Measurements from ENCODE around the gene PSTPIP2. TPM values are rescaled to one million over a fixed set of nuclear protein-coding genes. Genes with fewer than 3 reads are reported as not detected.

Gene PSTPIP2
- total and polyA plus RNA-seq, 9 of the 15 experiments (the other 6 are each of a cell fraction or from before 2014, with no cell fraction given), result 14.0 to 45.7 (median 27.1) TPM

GRCh38 chr18:45998244-45998643 is 73.8 kb downstream of the PSTPIP2 start (continued):
- TF ChIP-seq PREB (CRISPR knock-in tag; IDR thresholded peaks at IDR 0.05), result no peak
- TF ChIP-seq SRSF1 (IDR thresholded peaks at IDR 0.05; ENCODE audit: low read depth, low read length), result no peak
- TF ChIP-seq HIVEP1 (CRISPR knock-in tag; IDR thresholded peaks at IDR 0.05), result no peak
- TF ChIP-seq ELF4 (CRISPR knock-in tag; IDR thresholded peaks at IDR 0.05), result no peak
- TF ChIP-seq TEAD2 (tag; IDR thresholded peaks at IDR 0.05), result no peak
- no peak for TF ChIP-seq MCM7 (IDR thresholded peaks at IDR 0.05)
- TF ChIP-seq SMARCE1 (IDR thresholded peaks at IDR 0.05), result no peak
- no peak for TF ChIP-seq DLX4 (CRISPR knock-in tag; IDR thresholded peaks at IDR 0.05)
- no peak for TF ChIP-seq MCM5 (IDR thresholded peaks at IDR 0.05; ENCODE audit: low read depth)
- no peak for TF ChIP-seq TRIM28 (IDR thresholded peaks at IDR 0.05)
- no peak for TF ChIP-seq IFI16 (CRISPR knock-in tag; IDR thresholded peaks at IDR 0.05)
- TF ChIP-seq MGA (IDR thresholded peaks at IDR 0.05), result no peak
- TF ChIP-seq TOE1 (IDR thresholded peaks at IDR 0.05; ENCODE audit: borderline replicate concordance), result no peak
- TF ChIP-seq TOE1 (CRISPR knock-in tag; IDR thresholded peaks at IDR 0.05; ENCODE audit: borderline replicate concordance, low read depth), result no peak
- TF ChIP-seq NCOR1 (IDR thresholded peaks at IDR 0.05), result no peak; the same call in 1 of the 2 replicates
- TF ChIP-seq POLR2AphosphoS2 (IDR thresholded peaks at IDR 0.05; ENCODE audit: low read length), result no peak
- TF ChIP-seq ELF1 (tag; IDR thresholded peaks at IDR 0.05), result no peak
- no peak for TF ChIP-seq TBL1XR1 (IDR thresholded peaks at IDR 0.05; ENCODE audit: low read length in 2 of 2)
- TF ChIP-seq ETV1 (tag; conservative IDR thresholded peaks at IDR 0.05; ENCODE audit: low read depth), result peak; percentile 35
